ENCODE results near the gene CPZ.

The CPZ gene

GRCh38 chr4:8644966-8645752, 52.6 kb downstream of the CPZ start:
- TF ChIP-seq, protein P1, sequence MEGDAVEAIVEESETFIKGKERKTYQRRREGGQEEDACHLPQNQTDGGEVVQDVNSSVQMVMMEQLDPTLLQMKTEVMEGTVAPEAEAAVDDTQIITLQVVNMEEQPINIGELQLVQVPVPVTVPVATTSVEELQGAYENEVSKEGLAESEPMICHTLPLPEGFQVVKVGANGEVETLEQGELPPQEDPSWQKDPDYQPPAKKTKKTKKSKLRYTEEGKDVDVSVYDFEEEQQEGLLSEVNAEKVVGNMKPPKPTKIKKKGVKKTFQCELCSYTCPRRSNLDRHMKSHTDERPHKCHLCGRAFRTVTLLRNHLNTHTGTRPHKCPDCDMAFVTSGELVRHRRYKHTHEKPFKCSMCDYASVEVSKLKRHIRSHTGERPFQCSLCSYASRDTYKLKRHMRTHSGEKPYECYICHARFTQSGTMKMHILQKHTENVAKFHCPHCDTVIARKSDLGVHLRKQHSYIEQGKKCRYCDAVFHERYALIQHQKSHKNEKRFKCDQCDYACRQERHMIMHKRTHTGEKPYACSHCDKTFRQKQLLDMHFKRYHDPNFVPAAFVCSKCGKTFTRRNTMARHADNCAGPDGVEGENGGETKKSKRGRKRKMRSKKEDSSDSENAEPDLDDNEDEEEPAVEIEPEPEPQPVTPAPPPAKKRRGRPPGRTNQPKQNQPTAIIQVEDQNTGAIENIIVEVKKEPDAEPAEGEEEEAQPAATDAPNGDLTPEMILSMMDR (IDR thresholded peaks at IDR 0.05; ENCODE audit: low read depth, low read length), result no peak

DNA sequence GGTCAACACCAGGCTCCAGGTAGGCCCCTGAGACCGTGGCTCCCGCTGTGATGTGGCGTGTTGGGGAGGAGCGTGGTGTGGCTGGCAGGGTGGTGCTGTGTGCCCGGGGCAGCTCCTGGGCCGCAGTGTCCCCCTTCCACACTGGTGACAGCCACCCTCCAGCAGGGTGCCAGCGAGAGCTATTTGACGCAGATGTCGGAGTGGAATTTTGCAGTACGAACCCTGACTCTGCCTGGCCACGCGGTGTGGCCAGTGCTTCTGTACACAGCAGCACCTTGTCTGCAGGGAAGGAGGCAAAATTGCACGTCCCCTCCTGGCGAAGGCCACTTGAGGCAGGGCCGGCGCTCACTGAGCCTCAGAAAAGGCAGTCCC, 53.2 kb downstream of the CPZ start:
- Histone ChIP-seq H3K36me3 (no peaks in the 10 kb centered on the region), H3K9me3 (no peaks in the 10 kb centered on the region), H3K27me3 (no peaks in the 10 kb centered on the region), H3K4me1 (no peaks in the 10 kb centered on the region), H3K4me3 (ENCODE audit: low read depth, low read length) (no peak overlapping the region)
- no peak for DNase-seq
- TF ChIP-seq, protein P1 (IDR thresholded peaks at IDR 0.05; ENCODE audit: low read depth, low read length), result no peak

More at GRCh38 chr4:8644966-8645752, 52.6 kb downstream of the CPZ start:
- no peak overlapping the region for H3K4me3 ChIP-seq (ENCODE audit: low read depth, low read length)
- no peaks in the 10 kb centered on the region for H3K36me3 ChIP-seq
- H3K27me3 ChIP-seq, result no peaks in the 10 kb centered on the region
- no peaks in the 10 kb centered on the region for H3K9me3 ChIP-seq
- no peak for DNase-seq
- no peaks in the 10 kb centered on the region for H3K4me1 ChIP-seq

DNA sequence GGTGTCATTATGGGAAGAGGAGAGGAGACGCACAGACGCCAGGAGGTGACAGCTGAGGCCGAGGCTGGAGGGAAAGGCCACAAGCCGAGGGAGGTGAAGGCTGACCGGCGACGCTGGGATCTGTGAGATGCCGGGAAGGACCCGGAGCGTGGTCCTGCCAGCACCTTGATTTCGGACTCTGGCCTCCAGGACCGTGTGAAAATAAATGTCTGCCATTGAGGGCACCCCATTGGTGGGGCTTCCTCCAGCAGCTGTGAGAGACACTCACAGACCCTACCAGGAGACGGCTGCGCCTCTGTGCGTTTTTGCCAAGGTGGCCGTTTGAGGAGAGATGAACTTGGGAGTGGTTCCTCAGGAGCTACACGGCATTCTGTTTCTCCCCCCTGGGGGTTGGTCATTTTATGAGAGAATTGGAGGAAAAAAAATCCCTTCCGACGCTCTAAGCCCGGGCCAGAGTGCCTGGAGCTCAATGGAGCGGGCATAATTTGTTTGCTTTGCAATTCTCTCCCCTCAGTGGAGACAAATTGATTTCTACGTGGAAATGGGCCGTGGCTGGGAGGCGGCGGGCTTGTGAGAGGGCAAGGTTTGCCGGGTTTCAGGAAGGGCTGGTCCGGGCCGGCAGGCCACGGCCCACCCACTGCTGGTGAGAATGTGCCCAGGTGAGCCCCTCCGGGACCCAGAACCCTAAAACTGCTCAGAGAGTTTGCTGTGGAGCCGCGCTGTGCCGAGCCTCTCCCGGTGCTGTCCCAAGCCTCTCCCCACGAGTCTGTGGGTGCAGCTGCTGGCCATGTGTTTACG, 53.9 kb downstream of the CPZ start:
- no peak overlapping the region for H3K4me3 ChIP-seq (ENCODE audit: low read depth, low read length)
- H3K9me3 ChIP-seq, result no peaks in the 10 kb centered on the region
- no peaks in the 10 kb centered on the region for H3K36me3 ChIP-seq
- H3K4me1 ChIP-seq, result no peaks in the 10 kb centered on the region
- no peak for DNase-seq
- TF ChIP-seq, protein P1 (IDR thresholded peaks at IDR 0.05; ENCODE audit: low read depth, low read length), result no peak
- H3K27me3 ChIP-seq, result no peaks in the 10 kb centered on the region

DNA sequence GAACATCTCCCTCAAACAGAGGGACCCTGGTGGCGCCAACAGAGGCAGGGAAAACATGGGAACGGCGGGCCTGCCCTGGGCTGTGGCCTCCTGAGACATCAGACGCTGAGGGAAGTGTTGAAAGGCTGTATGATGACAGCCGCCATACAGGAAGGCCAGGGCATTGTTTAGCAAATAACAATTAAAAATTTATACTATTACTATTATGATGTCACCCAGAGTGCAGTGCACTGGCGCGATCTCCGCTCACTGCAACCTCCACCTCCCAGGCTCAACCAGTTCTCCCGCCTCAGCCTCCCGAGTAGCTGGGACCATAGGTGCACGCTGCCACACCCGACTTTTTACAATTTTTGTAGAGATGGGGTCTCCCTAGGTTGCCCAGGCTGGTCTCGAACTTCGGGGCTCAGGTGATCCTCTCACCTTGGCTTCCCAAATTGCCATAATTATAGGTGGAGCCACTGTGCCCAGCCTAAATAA, 54.6 kb downstream of the CPZ start:
- Histone ChIP-seq H3K4me1 (no peaks in the 10 kb centered on the region), H3K27me3 (no peaks in the 10 kb centered on the region), H3K4me3 (ENCODE audit: low read depth, low read length) (no peak overlapping the region), H3K9me3 (no peaks in the 10 kb centered on the region), H3K36me3 (no peaks in the 10 kb centered on the region)
- no peak for DNase-seq
- TF ChIP-seq, protein P1 (IDR thresholded peaks at IDR 0.05; ENCODE audit: low read depth, low read length), result no peak

DNA sequence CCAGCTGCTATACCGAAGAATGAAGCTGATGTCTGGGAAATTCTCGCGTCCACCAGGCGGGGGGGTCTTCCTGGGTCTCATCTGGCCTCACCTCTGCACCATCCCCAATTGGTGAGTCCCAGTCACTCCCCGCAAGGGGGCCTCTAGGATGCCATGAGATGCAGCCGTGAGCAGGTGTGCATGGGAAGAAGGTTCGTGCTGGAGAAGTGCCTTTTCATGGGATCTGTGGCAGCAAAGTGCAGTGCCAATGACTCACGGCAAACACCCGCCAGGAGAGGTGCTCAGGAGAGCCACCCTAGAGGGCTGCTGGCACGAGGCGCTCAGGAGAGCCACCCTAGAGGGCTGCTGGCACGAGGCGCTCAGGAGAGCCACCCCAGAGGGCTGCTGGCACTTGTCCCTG, 55.1 kb downstream of the CPZ start:
- no peaks in the 10 kb centered on the region for H3K36me3 ChIP-seq
- TF ChIP-seq, protein P1 (IDR thresholded peaks at IDR 0.05; ENCODE audit: low read depth, low read length), result no peak
- H3K27me3 ChIP-seq, result no peaks in the 10 kb centered on the region
- DNase-seq, result no peak
- no peaks in the 10 kb centered on the region for H3K4me1 ChIP-seq
- H3K4me3 ChIP-seq (ENCODE audit: low read depth, low read length), result no peak overlapping the region
- no peaks in the 10 kb centered on the region for H3K9me3 ChIP-seq

DNA sequence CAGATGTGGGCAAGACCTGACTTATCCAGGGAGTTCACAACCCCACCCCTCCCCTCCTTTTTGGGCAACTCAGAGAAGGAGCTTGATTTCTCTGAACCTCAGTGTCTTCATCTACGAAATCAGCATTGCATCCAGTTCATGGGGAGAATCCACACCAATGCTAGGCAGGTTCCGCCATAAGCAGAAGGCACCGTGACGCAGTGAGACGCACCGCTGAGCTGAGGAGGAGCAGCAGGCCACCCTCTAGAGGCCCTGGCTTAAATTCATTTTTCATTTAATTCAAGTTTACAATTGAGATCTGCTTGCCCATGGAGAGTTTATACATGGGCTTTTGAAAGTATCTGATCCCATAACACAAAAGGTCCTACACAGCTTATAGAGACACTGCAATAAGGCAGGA, 55.7 kb downstream of the CPZ start:
- no peak for DNase-seq
- H3K4me3 ChIP-seq (ENCODE audit: low read depth, low read length), result no peak overlapping the region
- H3K4me1 ChIP-seq, result no peaks in the 10 kb centered on the region
- no peaks in the 10 kb centered on the region for H3K27me3 ChIP-seq
- TF ChIP-seq, protein P1 (IDR thresholded peaks at IDR 0.05; ENCODE audit: low read depth, low read length), result no peak
- H3K9me3 ChIP-seq, result no peaks in the 10 kb centered on the region
- no peaks in the 10 kb centered on the region for H3K36me3 ChIP-seq

All from BE2C (cell line).